DMS153 (cell line): ENCODE results near the gene HERC5.
A peak's percentile ranks its signal among the peaks of the same experiment; 100 is the strongest.
"Not testable (repeated sequence)": the region's sequence is repeated elsewhere in the genome, so short reads cannot be mapped to it uniquely, and the experiment has no call there.

Experiments
- DNase-seq: peaks from one replicate; lab custom pipeline; 2025; lab: John Stamatoyannopoulos, UW

The HERC5 gene

GRCh38 chr4:88456670-88457306 lies at the start of gene HERC5:
Gene HERC5, plus strand, starts transcription at chr4:88457119. Its CDS starts 151 bp downstream, at chr4:88457270.
- peak; percentile 32 for DNase-seq

- no peak for DNase-seq
These were observed 47.7 kb upstream of the HERC5 start for GRCh38 chr4:88409206-88409605.

- DNase-seq: no peak
These were observed 47.1 kb upstream of the HERC5 start for GRCh38 chr4:88409789-88410188.

GRCh38 chr4:88411491-88412096 lies 45.3 kb upstream of the HERC5 start:
- DNase-seq: no peak

- no peak for DNase-seq
These were observed 43.1 kb upstream of the HERC5 start for GRCh38 chr4:88413801-88414200.

- no peak for DNase-seq
These were observed 42.2 kb upstream of the HERC5 start for GRCh38 chr4:88414755-88415154.

- no peak for DNase-seq
These were observed 40.9 kb upstream of the HERC5 start for GRCh38 chr4:88415982-88416381.

- DNase-seq: no peak
These were observed 38.5 kb upstream of the HERC5 start for GRCh38 chr4:88418411-88418810.

GRCh38 chr4:88419874-88420273 lies 37.0 kb upstream of the HERC5 start:
- no peak for DNase-seq

GRCh38 chr4:88420844-88421243 lies 36.1 kb upstream of the HERC5 start:
- no peak for DNase-seq

GRCh38 chr4:88422403-88422802 lies 34.5 kb upstream of the HERC5 start:
- no peak for DNase-seq

- DNase-seq: no peak
These were observed 27.5 kb upstream of the HERC5 start for GRCh38 chr4:88429401-88429800.

GRCh38 chr4:88435987-88436693 lies 20.8 kb upstream of the HERC5 start:
- no peak for DNase-seq

- DNase-seq: not testable (repeated sequence)
These were observed 19.0 kb upstream of the HERC5 start for GRCh38 chr4:88437873-88438272.

- no peak for DNase-seq
These were observed 17.7 kb upstream of the HERC5 start for GRCh38 chr4:88439161-88439760.

GRCh38 chr4:88440146-88440545 lies 16.8 kb upstream of the HERC5 start:
- no peak for DNase-seq

GRCh38 chr4:88441696-88442095 lies 15.2 kb upstream of the HERC5 start:
- DNase-seq: no peak

- DNase-seq: no peak
These were observed 14.2 kb upstream of the HERC5 start for GRCh38 chr4:88442689-88443191.

GRCh38 chr4:88443486-88443885 lies 13.4 kb upstream of the HERC5 start:
- no peak for DNase-seq

- no peak for DNase-seq
These were observed 11.7 kb upstream of the HERC5 start for GRCh38 chr4:88445252-88445651.

- DNase-seq: no peak
These were observed 10.8 kb upstream of the HERC5 start for GRCh38 chr4:88446124-88446523.

GRCh38 chr4:88447371-88448095 lies 9.4 kb upstream of the HERC5 start:
- DNase-seq: no peak
